AG04449 (cell line): Measurements from ENCODE around the gene B3GLCT.

Experiments used
- CTCF ChIA-PET: fragments of 350-600 bp; formaldehyde crosslinking; extraction: SDS; loops from one replicate; lab custom pipeline; 2021; ENCODE audit warnings: antibody characterized with exemption; lab: Yijun Ruan, JAX
- POLR2A ChIA-PET: fragments of 400-600, 350-600 bp; formaldehyde crosslinking; extraction: SDS; loops from one replicate; lab custom pipeline; 2020; ENCODE audit warnings: antibody characterized with exemption, inconsistent platforms; lab: Yijun Ruan, JAX
- DNase-seq: peaks from one replicate; pipeline ENCODE4 v3.0.0-alpha.2; 2010; ENCODE audit warnings: low read depth, low spot score
- H3K4me3 ChIP-seq: 2 replicates; pipeline ENCODE4 v1.5.1; 2011; ENCODE audit warnings: low read depth, mild to moderate bottlenecking, control low read depth, low read length
- CTCF ChIP-seq: IDR thresholded peaks from one replicate; pipeline ENCODE4 v1.5.1; 2011; ENCODE audit warnings: mild to moderate bottlenecking, moderate library complexity, low read length, control low read depth, inconsistent platforms; ENCODE audit not compliant: insufficient read depth; ENCODE audit errors: missing control alignments

Gene B3GLCT

GRCh38 chr13:31223640-31224039, 23.9 kb downstream of the B3GLCT start:
- H3K4me3 ChIP-seq, result no peak overlapping the region
- CTCF ChIA-PET, result interaction anchor here (8.7 to 22.8 kb wide), 2 partner anchors 13 to 203 kb away, joined by 65 to 419 read pairs; no protein-coding TSS in a partner anchor
- POLR2A ChIA-PET, result no interaction called here
- no peak for DNase-seq
- no peak for TF ChIP-seq CTCF

- no peak overlapping the region for H3K4me3 ChIP-seq
- no peak for TF ChIP-seq CTCF
- POLR2A ChIA-PET, result no interaction called here
- no peak for DNase-seq
- CTCF ChIA-PET, result interaction anchor here (8.7 to 22.8 kb wide), 2 partner anchors 12 to 202 kb away, joined by 65 to 419 read pairs; no protein-coding TSS in a partner anchor
Observed at GRCh38 chr13:31224174-31224669, 24.4 kb downstream of the B3GLCT start.

GRCh38 chr13:31224963-31225559, 25.3 kb downstream of the B3GLCT start:
- no peak for TF ChIP-seq CTCF
- ChIA-PET POLR2A (no interaction called here), CTCF (interaction anchor here (0.7 to 22.8 kb wide), 4 partner anchors 11 to 516 kb away, joined by 3 to 419 read pairs (median 34); partner anchors contain the start of gene B3GLCT)
- no peak overlapping the region for H3K4me3 ChIP-seq
- no peak for DNase-seq

- H3K4me3 ChIP-seq, result no peak overlapping the region
- TF ChIP-seq CTCF, result no peak
- no peak for DNase-seq
- ChIA-PET CTCF (interaction anchor here (0.7 to 22.8 kb wide), 3 partner anchors 9 to 200 kb away, joined by 3 to 419 read pairs (median 65); no protein-coding TSS in a partner anchor), POLR2A (no interaction called here)
Observed at GRCh38 chr13:31225998-31226675, 26.4 kb downstream of the B3GLCT start.

- ChIA-PET CTCF (interaction anchor here (2.5 to 22.8 kb wide), 2 partner anchors 10 to 199 kb away, joined by 27 to 419 read pairs; no protein-coding TSS in a partner anchor), POLR2A (no interaction called here)
- DNase-seq, result no peak
- TF ChIP-seq CTCF, result no peak
- no peak overlapping the region for H3K4me3 ChIP-seq
Observed at GRCh38 chr13:31227063-31227462, 27.3 kb downstream of the B3GLCT start.

- POLR2A ChIA-PET, result no interaction called here
- CTCF ChIA-PET, result interaction anchor here (2.5 to 22.8 kb wide), 2 partner anchors 9 to 198 kb away, joined by 27 to 419 read pairs; no protein-coding TSS in a partner anchor
- DNase-seq, result no peak
- no peak for TF ChIP-seq CTCF
- no peak overlapping the region for H3K4me3 ChIP-seq
Observed at GRCh38 chr13:31227870-31228269, 28.1 kb downstream of the B3GLCT start.
